ENCODE measurements around the gene PHIP. TPM values are rescaled to one million over a fixed set of nuclear protein-coding genes. Genes with fewer than 3 reads are reported as not detected.

Gene PHIP
- total RNA-seq, 1 donor from 2014 or later: 129 TPM

- H3K27ac ChIP-seq: no peak overlapping the region
- H3K36me3 Mint-ChIP-seq: peaks cover 55% of the 10 kb centered on the region
Measured at GRCh38 chr6:79001415-79001814, 76.6 kb downstream of the PHIP start.

GRCh38 chr6:78999737-79000136 is 78.3 kb downstream of the PHIP start:
- Mint-ChIP-seq H3K27ac (no peak overlapping the region), H3K27me3 (ENCODE audit: insufficient read depth, low read depth) (peaks cover 3% of the 10 kb centered on the region), H3K4me3 (no peak overlapping the region), H3K9me3 (peaks cover 4% of the 10 kb centered on the region), H3K36me3 (peaks cover 70% of the 10 kb centered on the region), H3K4me1 (no peaks in the 10 kb centered on the region)
- Histone ChIP-seq H3K36me3 (peaks cover 89% of the 10 kb centered on the region), H3F3A (ENCODE audit: low read depth) (no peaks in the 10 kb centered on the region), H3K9me3 (ENCODE audit: low read depth) (no peaks in the 10 kb centered on the region), H3K4me2 (no peak overlapping the region), H4K20me1 (ENCODE audit: low read depth) (no peaks in the 10 kb centered on the region), H3K4me1 (no peaks in the 10 kb centered on the region), H2AFZ (replicated peaks) (no peak overlapping the region), H3K27ac (no peak overlapping the region), H3K9ac (no peak overlapping the region), H3K79me2 (ENCODE audit: low read depth) (peaks cover 15% of the 10 kb centered on the region), H3K27me3 (no peaks in the 10 kb centered on the region), H3K4me3 (no peak overlapping the region)
- DNase-seq (ENCODE audit: low spot score): no peak
- TF ChIP-seq EZH2phosphoT487 (IDR thresholded peaks at IDR 0.05) (no peak), EZH2 (IDR thresholded peaks at IDR 0.05) (no peak), CTCF (IDR thresholded peaks at IDR 0.05) (no peak)

More at GRCh38 chr6:79001415-79001814, 76.6 kb downstream of the PHIP start:
- Histone ChIP-seq H3K9ac (no peak overlapping the region), H3K36me3 (peaks cover 74% of the 10 kb centered on the region), H3K79me2 (ENCODE audit: low read depth) (peaks cover 8% of the 10 kb centered on the region), H3K9me3 (ENCODE audit: low read depth) (no peaks in the 10 kb centered on the region), H4K20me1 (ENCODE audit: low read depth) (no peaks in the 10 kb centered on the region), H3K4me2 (no peak overlapping the region), H3F3A (ENCODE audit: low read depth) (no peaks in the 10 kb centered on the region), H3K27me3 (no peaks in the 10 kb centered on the region), H3K4me1 (no peaks in the 10 kb centered on the region), H2AFZ (replicated peaks) (no peak overlapping the region), H3K4me3 (no peak overlapping the region)
- Mint-ChIP-seq H3K4me1 (no peaks in the 10 kb centered on the region), H3K27ac (no peak overlapping the region), H3K4me3 (no peak overlapping the region), H3K27me3 (ENCODE audit: insufficient read depth, low read depth) (peaks cover 3% of the 10 kb centered on the region), H3K9me3 (no peaks in the 10 kb centered on the region)
- no peak for TF ChIP-seq CTCF (IDR thresholded peaks at IDR 0.05)
- TF ChIP-seq EZH2phosphoT487 (IDR thresholded peaks at IDR 0.05): no peak
- TF ChIP-seq EZH2 (IDR thresholded peaks at IDR 0.05): no peak
- no peak for DNase-seq (ENCODE audit: low spot score)

GRCh38 chr6:78995946-78996345 is 82.1 kb downstream of the PHIP start:
- no peaks in the 10 kb centered on the region for H4K20me1 ChIP-seq (ENCODE audit: low read depth)
- H3K9ac ChIP-seq: no peak overlapping the region
- peaks cover 30% of the 10 kb centered on the region for H3K79me2 ChIP-seq (ENCODE audit: low read depth)
- no peak for DNase-seq (ENCODE audit: low spot score)
- peaks cover 85% of the 10 kb centered on the region for H3K36me3 ChIP-seq
- H3K27me3 ChIP-seq: no peaks in the 10 kb centered on the region
- no peaks in the 10 kb centered on the region for H3K9me3 ChIP-seq (ENCODE audit: low read depth)
- H3K9me3 Mint-ChIP-seq: peaks cover 19% of the 10 kb centered on the region
- TF ChIP-seq CTCF (IDR thresholded peaks at IDR 0.05): no peak
- TF ChIP-seq EZH2 (IDR thresholded peaks at IDR 0.05): no peak
- no peak for TF ChIP-seq EZH2phosphoT487 (IDR thresholded peaks at IDR 0.05)
- H3K4me1 Mint-ChIP-seq: no peaks in the 10 kb centered on the region
- no peak overlapping the region for H3K4me3 ChIP-seq
- H3F3A ChIP-seq (ENCODE audit: low read depth): peaks cover 3% of the 10 kb centered on the region
- H2AFZ ChIP-seq (replicated peaks): no peak overlapping the region
- H3K36me3 Mint-ChIP-seq: peaks cover 81% of the 10 kb centered on the region
- no peak overlapping the region for H3K4me2 ChIP-seq
- no peak overlapping the region for H3K4me3 Mint-ChIP-seq
- peaks cover 3% of the 10 kb centered on the region for H3K27me3 Mint-ChIP-seq (ENCODE audit: insufficient read depth, low read depth)
- H3K4me1 ChIP-seq: no peaks in the 10 kb centered on the region
- H3K27ac Mint-ChIP-seq: no peak overlapping the region
- no peak overlapping the region for H3K27ac ChIP-seq
